Gastrocnemius medialis (tissue), 4 donors: ENCODE measurements around the gene OPN1SW.

ENCODE experiments used
- POLR2A ChIP-seq, 2 donors: fragments of 450-650 bp; IDR thresholded peaks; one replicate each; pipeline ENCODE4 v1.6.1; 2017; ENCODE audit warnings: antibody characterized with exemption in 2 of 2, mild to moderate bottlenecking in 2 of 2, moderate library complexity in 2 of 2
- TF ChIP-seq, protein P1 (sequence below), 5 experiments: fragments of 450-650 bp in 3 of 5; fragments of 200-600 bp in 2 of 5; sonication (generic) in 2 of 5; IDR thresholded peaks in 4 of 5; conservative IDR thresholded peaks in 1 of 5; 1 replicate in 4 of 5; 2 replicates in 1 of 5; pipeline ENCODE4 v1.5.1; 2016 to 2019; ENCODE audit warnings: antibody characterized with exemption in 5 of 5, mild to moderate bottlenecking in 3 of 5, moderate library complexity in 3 of 5

DNA sequence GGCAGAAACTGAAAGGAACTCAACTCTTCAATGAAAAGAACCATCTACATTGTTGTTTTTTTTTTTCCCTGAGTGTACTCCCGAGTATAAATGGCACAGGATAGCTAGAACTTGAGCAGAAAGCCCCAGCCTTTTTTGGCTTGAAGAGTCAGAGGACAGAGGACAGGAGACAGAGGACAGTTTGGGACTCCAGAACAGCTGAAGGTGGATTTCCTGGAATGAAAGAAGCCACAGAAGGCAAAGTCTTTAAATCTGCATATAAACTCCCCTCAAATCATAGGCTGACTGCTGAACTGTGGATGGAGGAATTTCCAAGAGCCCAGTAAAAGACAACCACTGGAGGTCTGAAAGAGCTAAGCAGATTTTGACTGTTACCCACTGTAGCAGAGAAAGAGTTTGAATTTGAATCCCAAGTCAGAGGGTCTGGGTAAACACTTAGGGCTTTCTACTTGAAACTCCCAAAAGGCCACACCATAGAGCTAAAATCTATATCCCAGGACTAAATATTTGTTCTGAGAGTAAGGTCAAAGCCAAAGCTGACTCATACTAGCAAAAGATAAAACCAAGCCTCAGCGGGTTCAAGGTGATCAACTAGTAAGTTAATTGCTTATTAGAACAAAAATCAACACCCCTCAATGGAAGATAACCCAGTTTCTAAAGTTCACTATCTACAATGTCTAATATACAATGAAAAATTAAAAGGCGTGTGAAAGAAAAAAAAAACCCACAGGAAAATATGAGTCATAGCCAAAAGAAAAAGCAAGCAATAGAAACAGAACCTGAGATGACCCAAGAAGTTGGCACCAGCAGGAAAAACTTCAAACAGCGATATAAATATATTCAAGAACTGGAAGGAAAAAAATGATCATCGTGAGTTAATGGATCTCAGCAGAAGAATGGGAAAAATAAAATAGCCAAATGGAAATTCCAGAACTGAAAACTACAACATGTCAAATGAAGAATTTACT is 1.8 kb upstream of the OPN1SW start:
- TF ChIP-seq, protein P1, sequence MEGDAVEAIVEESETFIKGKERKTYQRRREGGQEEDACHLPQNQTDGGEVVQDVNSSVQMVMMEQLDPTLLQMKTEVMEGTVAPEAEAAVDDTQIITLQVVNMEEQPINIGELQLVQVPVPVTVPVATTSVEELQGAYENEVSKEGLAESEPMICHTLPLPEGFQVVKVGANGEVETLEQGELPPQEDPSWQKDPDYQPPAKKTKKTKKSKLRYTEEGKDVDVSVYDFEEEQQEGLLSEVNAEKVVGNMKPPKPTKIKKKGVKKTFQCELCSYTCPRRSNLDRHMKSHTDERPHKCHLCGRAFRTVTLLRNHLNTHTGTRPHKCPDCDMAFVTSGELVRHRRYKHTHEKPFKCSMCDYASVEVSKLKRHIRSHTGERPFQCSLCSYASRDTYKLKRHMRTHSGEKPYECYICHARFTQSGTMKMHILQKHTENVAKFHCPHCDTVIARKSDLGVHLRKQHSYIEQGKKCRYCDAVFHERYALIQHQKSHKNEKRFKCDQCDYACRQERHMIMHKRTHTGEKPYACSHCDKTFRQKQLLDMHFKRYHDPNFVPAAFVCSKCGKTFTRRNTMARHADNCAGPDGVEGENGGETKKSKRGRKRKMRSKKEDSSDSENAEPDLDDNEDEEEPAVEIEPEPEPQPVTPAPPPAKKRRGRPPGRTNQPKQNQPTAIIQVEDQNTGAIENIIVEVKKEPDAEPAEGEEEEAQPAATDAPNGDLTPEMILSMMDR (IDR thresholded peaks at IDR 0.05 in 4 of 5, conservative IDR thresholded peaks at IDR 0.05 in 1 of 5), result no peak
- TF ChIP-seq POLR2A (IDR thresholded peaks at IDR 0.05), result no peak
